Epithelial cell of proximal tubule (primary cell): ENCODE measurements around the gene EFL1. TPM values are rescaled to one million over a fixed set of nuclear protein-coding genes. Genes with fewer than 3 reads are reported as not detected.
"Not testable (repeated sequence)": the region's sequence is repeated elsewhere in the genome, so short reads cannot be mapped to it uniquely, and the experiment has no call there.

Experiments
- DNase-seq: peaks from one replicate; pipeline ENCODE4 v3.0.0-alpha.2; 2011; ENCODE audit warnings: low read depth
- H3K4me3 ChIP-seq: 2 replicates; pipeline ENCODE4 v1.5.1; 2011; ENCODE audit warnings: low read depth, mild to moderate bottlenecking, low read length
- CTCF ChIP-seq: conservative IDR thresholded peaks from 2 replicates; pipeline ENCODE4 v1.5.1; 2012; ENCODE audit warnings: low read depth, mild to moderate bottlenecking, low read length
- total RNA-seq: library from RNA; depleted of rRNA; stranded (reverse); fragments of >200 nt; gene quantifications from 2 replicates; pipeline ENCODE4 v1.2.3, GENCODE V29; 2015

The EFL1 gene
- total RNA-seq, 1 donor from 2014 or later = 16.6 TPM

GRCh38 chr15:82303956-82304777, 41.6 kb upstream of the EFL1 start:
- TF ChIP-seq CTCF = no peak
- DNase-seq = no peak
- no peak overlapping the region for H3K4me3 ChIP-seq

- H3K4me3 ChIP-seq = no peak overlapping the region
- TF ChIP-seq CTCF = no peak
- DNase-seq = no peak
These were observed 38.9 kb upstream of the EFL1 start for GRCh38 chr15:82301296-82302016.

DNA sequence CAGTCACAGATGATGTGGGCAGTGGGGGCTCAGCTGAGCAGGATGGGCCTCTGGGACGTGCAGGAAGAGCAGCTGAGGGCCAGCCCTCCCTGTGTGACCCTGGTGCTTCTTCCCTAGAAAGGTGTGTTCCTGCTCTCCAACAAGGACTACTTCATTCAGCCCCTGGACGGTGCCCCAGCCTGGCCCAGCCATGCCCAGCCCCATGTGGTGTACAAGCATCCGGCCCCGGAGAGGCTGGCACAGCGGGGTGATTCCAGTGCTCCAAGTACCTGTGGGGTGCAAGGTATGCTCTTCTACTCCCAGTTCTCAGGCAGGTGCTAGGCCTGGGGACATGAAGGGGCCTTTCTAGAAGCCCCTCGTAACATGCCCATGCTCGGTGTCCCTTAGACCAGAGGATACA, 38.3 kb upstream of the EFL1 start:
- DNase-seq = no peak
- no peak overlapping the region for H3K4me3 ChIP-seq
- no peak for TF ChIP-seq CTCF

GRCh38 chr15:82300326-82300725, 37.8 kb upstream of the EFL1 start:
- not testable (repeated sequence) for DNase-seq, H3K4me3 ChIP-seq

DNA sequence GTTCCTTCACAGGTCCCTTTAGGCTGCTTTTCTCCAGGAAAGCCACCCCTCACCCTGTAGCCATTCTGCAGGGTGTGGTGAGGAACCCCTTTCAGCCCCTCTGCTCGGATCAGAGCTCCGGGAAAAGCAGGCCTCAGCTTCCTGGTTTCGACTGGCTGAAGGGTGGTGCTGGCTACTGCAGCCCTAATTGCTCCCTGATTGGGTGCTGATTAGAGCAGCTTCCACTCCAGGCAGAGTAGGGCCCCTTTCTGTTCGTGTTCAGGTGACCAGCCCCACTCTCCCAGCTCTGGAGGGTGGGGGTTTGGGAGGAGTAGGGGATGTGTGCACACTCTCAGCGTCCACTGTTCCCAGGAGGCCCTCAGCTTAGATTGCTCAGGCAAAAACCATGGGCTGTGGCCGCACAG, 37.0 kb upstream of the EFL1 start:
- H3K4me3 ChIP-seq, DNase-seq: not testable (repeated sequence)

- no peak for DNase-seq
- TF ChIP-seq CTCF = no peak
- H3K4me3 ChIP-seq = no peak overlapping the region
These were observed 36.0 kb upstream of the EFL1 start for GRCh38 chr15:82298520-82298919.

- no peak overlapping the region for H3K4me3 ChIP-seq
- no peak for DNase-seq
- TF ChIP-seq CTCF = no peak
These were observed 35.5 kb upstream of the EFL1 start for GRCh38 chr15:82298032-82298431.

DNA sequence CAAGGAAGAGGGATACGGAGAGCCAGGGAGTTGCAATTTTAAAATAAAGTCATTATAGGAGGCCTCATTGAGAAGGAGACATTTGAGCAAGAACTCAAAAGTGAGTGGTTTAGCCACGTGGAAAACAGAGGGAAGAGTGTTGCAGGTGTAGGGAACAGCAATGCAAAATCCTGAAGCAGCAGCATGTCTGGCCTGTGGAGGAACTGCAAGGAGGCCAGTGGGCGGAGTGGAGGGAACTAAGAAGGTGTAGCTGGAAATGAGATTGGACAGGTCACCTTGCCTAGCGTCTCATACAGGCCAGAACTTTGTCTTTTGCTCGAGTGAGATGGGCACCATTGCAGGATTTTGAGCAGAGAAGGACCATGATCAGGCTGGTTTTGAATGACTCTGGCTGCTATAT, 35.0 kb upstream of the EFL1 start:
- no peak for DNase-seq
- no peak for TF ChIP-seq CTCF
- H3K4me3 ChIP-seq = no peak overlapping the region
